CMK (cell line): ENCODE results near the gene GGT5.
"Not testable (repeated sequence)": the region's sequence is repeated elsewhere in the genome, so short reads cannot be mapped to it uniquely, and the experiment has no call there.

Source experiments
- DNase-seq: peaks from one replicate; pipeline ENCODE4 v3.0.0-alpha.2; 2010; ENCODE audit warnings: low read depth

The GGT5 gene

GRCh38 chr22:24232124-24232523 lies 12.8 kb downstream of the GGT5 start:
- no peak for DNase-seq

GRCh38 chr22:24231706-24232105 lies 13.2 kb downstream of the GGT5 start:
- no peak for DNase-seq

GRCh38 chr22:24230911-24231656 lies 13.8 kb downstream of the GGT5 start:
- no peak for DNase-seq

GRCh38 chr22:24225951-24226350 lies 18.9 kb downstream of the GGT5 start:
- DNase-seq: no peak

GRCh38 chr22:24225044-24225601 lies 19.8 kb downstream of the GGT5 start:
- no peak for DNase-seq

GRCh38 chr22:24224468-24224867 lies 20.4 kb downstream of the GGT5 start:
- DNase-seq: no peak

- no peak for DNase-seq
These were observed 25.1 kb downstream of the GGT5 start for GRCh38 chr22:24219750-24220149.

- DNase-seq: no peak
These were observed 27.5 kb downstream of the GGT5 start for GRCh38 chr22:24217384-24217783.

- DNase-seq: no peak
These were observed 28.2 kb downstream of the GGT5 start for GRCh38 chr22:24216541-24217209.

- no peak for DNase-seq
These were observed 30.2 kb downstream of the GGT5 start for GRCh38 chr22:24214467-24215285.

- DNase-seq: not testable (repeated sequence)
These were observed 31.8 kb downstream of the GGT5 start for GRCh38 chr22:24213111-24213510.

GRCh38 chr22:24211716-24212115 lies 33.2 kb downstream of the GGT5 start:
- DNase-seq: not testable (repeated sequence)

GRCh38 chr22:24210409-24210808 lies 34.5 kb downstream of the GGT5 start:
- DNase-seq: not testable (repeated sequence)

- no peak for DNase-seq
These were observed 35.2 kb downstream of the GGT5 start for GRCh38 chr22:24209687-24210086.

- no peak for DNase-seq
These were observed 35.9 kb downstream of the GGT5 start for GRCh38 chr22:24209016-24209415.

- no peak for DNase-seq
These were observed 36.7 kb downstream of the GGT5 start for GRCh38 chr22:24208012-24208749.

- DNase-seq: no peak
These were observed 37.4 kb downstream of the GGT5 start for GRCh38 chr22:24207264-24208011.

GRCh38 chr22:24206460-24207263 lies 38.2 kb downstream of the GGT5 start:
- not testable (repeated sequence) for DNase-seq

- DNase-seq: no peak
These were observed 39.3 kb downstream of the GGT5 start for GRCh38 chr22:24205438-24206195.
